Transverse colon (tissue), 4 donors: ENCODE measurements around the gene OBSCN.

Source experiments
- CTCF ChIP-seq, 5 experiments: fragments of 200-600 bp in 3 of 5; fragments of 450-650 bp in 2 of 5; sonication (generic) in 3 of 5; IDR thresholded peaks; 1 replicate in 2 of 5; 2 replicates in 3 of 5; pipeline ENCODE4 v1.5.1; 2016 to 2017; ENCODE audit warnings: antibody characterized with exemption in 5 of 5, inconsistent platforms in 3 of 5, mild to moderate bottlenecking in 2 of 5, moderate library complexity in 1 of 5
- EP300 ChIP-seq: sonication (generic); formaldehyde crosslinking; IDR thresholded peaks from one replicate; pipeline ENCODE4 v1.6.1; 2017; ENCODE audit warnings: antibody characterized with exemption, low read depth
- POLR2A ChIP-seq: fragments of 450-650 bp; IDR thresholded peaks from one replicate; pipeline ENCODE4 v1.6.1; 2016; ENCODE audit warnings: antibody characterized with exemption, mild to moderate bottlenecking, moderate library complexity
- POLR2AphosphoS5 ChIP-seq, 3 donors: sonication (generic); formaldehyde crosslinking; IDR thresholded peaks; one replicate each; pipeline ENCODE4 v1.6.1; 2016; ENCODE audit warnings: antibody characterized with exemption in 3 of 3

GRCh38 chr1:228308628-228309325 lies 100.9 kb downstream of the OBSCN start:
- TF ChIP-seq EP300: no peak
- TF ChIP-seq POLR2AphosphoS5 (IDR thresholded peaks at IDR 0.05): no peak
- no peak for TF ChIP-seq CTCF (IDR thresholded peaks at IDR 0.05)
- no peak for TF ChIP-seq POLR2A
